Stimulated activated CD8-positive, alpha-beta memory T cell treated with anti-CD3 and anti-CD28 coated beads, Interleukin-12 subunit alpha, Interleukin-12 subunit beta, amount 100 ng/mL, for 1 hour (primary cell): ENCODE measurements around the gene SPPL3.
"Not testable (repeated sequence)": the region's sequence is repeated elsewhere in the genome, so short reads cannot be mapped to it uniquely, and the experiment has no call there.

Experiments used
- DNase-seq: peaks from one replicate; pipeline ENCODE4 v3.0.0-alpha.2; 2020; ENCODE audit warnings: low read depth

Gene SPPL3

DNA sequence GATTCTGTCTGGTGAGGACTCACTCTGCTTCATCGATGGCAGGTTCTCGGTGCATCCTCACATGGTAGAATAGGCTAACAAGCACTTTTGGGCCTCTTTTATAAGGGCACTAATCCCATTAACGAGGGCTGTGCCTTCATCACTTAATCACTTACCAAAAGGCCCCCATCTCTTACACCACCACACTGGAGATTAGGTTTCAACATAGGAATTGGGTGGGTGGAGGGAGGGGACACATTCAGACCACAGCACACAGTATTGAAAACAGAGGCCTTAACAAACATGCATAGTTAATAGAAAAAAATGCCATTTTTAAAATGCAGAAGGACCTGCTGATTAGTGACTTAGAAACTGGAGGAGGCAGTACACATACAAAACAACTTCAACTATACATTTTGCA lies 61.6 kb downstream of the SPPL3 start:
- DNase-seq = no peak

DNA sequence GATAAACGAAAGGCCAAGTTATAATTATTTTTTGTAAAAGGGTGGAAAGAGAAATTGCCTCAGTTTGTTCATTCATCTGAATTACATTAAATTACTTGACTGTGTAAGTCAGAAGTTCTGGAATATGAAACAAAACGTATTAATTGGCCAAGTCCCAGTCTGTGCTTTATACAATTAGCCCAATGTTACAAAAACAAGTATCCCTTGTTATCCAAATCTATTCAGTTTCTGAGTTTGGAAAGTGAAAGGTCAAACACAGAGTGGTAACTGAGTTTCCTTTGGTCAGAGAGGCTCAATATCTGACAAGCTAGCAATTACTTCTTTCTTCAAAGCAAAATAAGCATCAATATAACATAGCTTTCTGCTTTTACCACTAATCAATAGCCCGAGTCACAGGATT lies 62.6 kb downstream of the SPPL3 start:
- DNase-seq = no peak

GRCh38 chr12:120839503-120839902 lies 64.7 kb downstream of the SPPL3 start:
- DNase-seq = no peak

DNA sequence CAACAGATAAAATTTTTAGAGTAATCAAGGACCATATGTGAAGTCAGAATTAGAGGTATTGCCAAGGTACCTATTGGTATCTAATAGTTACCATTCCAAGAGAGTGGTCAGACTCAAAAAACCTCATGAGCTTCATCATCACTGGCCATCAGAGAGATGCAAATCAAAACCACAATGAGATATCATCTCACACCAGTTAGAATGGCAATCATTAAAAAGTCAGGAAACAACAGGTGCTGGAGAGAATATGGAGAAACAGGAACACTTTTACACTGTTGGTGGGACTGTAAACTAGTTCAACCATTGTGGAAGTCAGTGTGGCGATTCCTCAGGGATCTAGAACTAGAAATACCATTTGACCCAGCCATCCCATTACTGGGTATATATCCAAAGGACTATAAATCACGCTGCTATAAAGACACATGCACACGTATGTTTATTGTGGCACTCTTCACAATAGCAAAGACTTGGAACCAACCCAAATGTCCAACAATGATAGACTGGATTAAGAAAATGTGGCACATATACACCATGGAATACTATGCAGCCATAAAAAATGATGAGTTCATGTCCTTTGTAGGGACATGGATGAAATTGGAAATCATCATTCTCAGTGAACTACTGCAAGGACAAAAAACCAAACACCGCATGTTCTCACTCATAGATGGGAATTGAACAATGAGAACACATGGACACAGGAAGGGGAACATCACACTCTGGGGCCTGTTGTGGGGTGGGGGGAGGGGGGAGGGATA lies 65.4 kb downstream of the SPPL3 start:
- DNase-seq = not testable (repeated sequence)

GRCh38 chr12:120836114-120836684 lies 68.0 kb downstream of the SPPL3 start:
- DNase-seq = no peak

- DNase-seq = no peak
These were observed 68.5 kb downstream of the SPPL3 start for GRCh38 chr12:120835657-120836056.

DNA sequence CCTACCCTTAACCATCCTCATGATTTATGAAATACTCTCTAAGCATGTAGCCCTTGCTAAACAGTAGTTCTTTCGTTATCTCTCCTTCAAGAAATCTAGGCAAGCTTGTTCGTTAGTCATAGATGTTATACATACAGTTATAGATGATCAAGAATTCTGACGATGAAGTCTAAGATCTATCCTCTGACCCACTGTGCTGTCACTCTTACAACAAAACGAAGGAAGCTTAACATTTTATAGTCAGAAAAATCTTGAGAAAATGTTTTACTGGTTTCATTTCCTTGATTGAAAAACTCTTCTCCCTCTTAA lies 68.9 kb downstream of the SPPL3 start:
- DNase-seq = no peak

DNA sequence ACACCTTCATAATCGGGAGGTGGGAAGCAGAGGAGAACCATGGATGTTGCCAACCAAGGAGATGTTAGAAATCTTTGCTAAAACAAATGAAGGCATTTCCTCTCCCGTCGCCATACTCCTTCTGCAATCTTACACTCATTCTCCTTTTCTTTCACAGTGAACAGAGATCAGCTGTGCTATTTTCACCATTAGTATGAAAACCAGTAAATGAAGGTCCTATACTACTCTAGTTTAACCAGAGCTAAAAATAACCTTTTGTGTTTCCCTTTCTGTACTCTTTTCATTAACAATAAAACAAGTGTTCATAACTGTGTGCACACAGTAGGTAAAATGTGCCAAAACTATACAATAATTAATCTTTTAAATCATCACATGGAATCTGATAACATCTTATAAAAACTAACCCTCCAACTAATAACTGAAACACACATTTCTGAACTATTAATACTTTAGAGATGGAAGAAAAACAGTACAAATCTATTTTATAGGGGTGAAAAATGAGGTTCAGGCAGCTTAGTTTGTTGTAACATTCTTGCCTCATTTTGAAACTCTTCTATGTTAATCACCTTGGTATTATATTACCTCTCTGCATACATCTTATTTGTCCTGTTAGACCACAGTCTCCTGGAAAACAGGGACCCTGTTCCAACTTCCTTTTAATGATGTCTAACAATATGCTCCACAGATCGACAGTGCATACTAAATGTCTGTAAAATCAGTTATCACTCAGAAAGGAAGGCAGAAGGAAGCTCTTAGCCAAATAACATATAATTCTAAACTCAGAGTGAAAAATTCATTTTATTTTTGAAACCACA lies 69.5 kb downstream of the SPPL3 start:
- no peak for DNase-seq

DNA sequence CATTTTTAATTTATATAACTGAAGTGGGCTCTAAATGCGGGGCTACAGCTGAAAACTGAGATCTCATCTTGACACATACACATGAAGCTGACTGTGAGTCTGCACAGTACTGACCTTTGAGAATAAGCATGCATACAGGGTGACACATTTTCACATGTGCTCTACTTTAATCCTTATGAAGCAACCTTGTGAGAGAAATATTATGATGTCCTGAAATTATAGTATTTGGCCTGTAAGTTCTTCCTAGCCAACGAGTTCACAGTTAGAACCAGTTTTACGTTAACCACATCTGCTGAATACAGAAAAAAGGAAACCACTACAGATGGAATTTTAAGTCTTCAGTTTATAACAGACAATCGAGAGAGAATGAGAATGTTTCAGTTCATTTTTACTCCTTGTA lies 70.3 kb downstream of the SPPL3 start:
- DNase-seq = no peak

GRCh38 chr12:120832737-120833136 lies 71.4 kb downstream of the SPPL3 start:
- DNase-seq = no peak

- no peak for DNase-seq
These were observed 72.4 kb downstream of the SPPL3 start for GRCh38 chr12:120831648-120832267.

- no peak for DNase-seq
These were observed 73.2 kb downstream of the SPPL3 start for GRCh38 chr12:120830966-120831365.

- DNase-seq = no peak
These were observed 73.9 kb downstream of the SPPL3 start for GRCh38 chr12:120830052-120830940.

DNA sequence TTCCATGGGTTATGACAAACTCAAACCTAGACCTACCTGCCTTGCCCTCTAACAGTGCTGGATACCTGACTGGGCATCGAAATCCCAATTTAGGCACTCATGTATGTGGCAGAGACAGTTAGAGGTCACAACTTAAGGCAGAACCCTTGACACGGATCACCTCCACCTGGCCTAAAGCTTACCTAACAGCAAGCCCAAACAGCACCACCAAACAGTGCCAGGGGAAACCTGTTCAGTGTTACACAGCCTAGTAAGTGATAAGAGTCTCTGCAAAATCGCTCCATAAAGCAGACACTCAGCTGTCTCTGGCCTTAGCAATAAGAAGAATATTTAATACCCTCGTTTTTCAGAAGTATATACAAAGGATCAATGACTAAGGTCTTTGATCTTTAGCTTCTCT lies 77.8 kb downstream of the SPPL3 start:
- DNase-seq = no peak

GRCh38 chr12:120825337-120825736 lies 78.8 kb downstream of the SPPL3 start:
- DNase-seq = no peak

GRCh38 chr12:120822832-120823503 lies 81.2 kb downstream of the SPPL3 start:
- DNase-seq = no peak

DNA sequence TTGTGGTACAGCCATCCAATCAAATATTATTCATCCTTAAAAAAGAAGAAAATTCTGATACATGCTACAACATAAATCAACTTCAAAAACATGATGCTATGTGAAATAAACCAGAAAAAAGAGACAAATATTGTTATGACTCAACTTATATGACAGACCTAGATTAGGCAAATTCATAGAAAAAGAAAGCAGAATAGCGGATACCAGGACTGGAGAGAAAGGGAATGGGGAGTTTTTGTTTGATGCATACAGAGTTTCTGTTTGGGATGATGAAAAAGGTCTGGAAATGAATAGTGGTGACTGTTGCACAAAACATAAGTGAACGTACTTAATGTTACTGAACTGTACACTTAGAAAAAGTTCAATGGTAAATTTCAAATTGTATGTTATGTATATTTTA lies 82.3 kb downstream of the SPPL3 start:
- no peak for DNase-seq

DNA sequence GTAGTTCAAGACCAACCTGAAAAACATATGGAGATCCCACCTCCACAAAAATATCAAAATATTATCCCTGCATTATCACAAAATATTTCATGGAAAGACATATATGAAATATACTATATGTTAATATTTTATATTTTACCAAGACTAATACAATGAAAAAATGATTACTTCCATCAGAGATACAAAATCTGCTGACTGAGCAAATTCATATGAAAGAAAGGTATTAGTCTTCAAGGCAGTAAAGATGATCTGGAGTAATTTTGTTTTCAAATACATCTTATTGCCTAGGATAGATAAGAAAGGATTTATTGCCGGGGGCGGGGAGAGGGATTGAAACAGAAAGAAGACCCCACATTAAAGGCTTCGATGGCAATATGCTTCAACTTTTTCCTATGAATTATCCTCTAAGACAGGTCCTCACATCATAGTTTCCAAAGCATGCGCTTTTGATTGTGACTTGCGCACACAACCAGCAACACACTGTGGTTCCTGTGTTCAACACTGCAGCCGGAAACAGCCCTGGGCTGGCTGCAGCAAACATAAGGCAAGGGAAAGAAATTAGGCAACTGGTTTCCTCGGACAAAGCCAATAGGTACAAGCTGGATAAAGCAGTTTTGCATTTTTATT lies 83.2 kb downstream of the SPPL3 start:
- peak; percentile 2 for DNase-seq

GRCh38 chr12:120818416-120818815 lies 85.7 kb downstream of the SPPL3 start:
- no peak for DNase-seq

- DNase-seq = no peak
These were observed 86.4 kb downstream of the SPPL3 start for GRCh38 chr12:120817559-120818330.
